DND-41 (cell line): Measurements from ENCODE around the gene ITFG1.

Experiments used
- EZH2 ChIP-seq: IDR thresholded peaks from 3 replicates; pipeline ENCODE4 v1.6.1; 2012; ENCODE audit warnings: borderline replicate concordance, low read depth, mild to moderate bottlenecking, moderate library complexity, low read length, inconsistent platforms; ENCODE audit not compliant: severe bottlenecking
- TF ChIP-seq, protein P1 (sequence below): IDR thresholded peaks from 2 replicates; pipeline ENCODE4 v1.5.1; 2012; ENCODE audit warnings: borderline replicate concordance, low read length, moderate library complexity, mild to moderate bottlenecking; ENCODE audit not compliant: poor library complexity, severe bottlenecking; ENCODE audit errors: extremely low read depth

DNA sequence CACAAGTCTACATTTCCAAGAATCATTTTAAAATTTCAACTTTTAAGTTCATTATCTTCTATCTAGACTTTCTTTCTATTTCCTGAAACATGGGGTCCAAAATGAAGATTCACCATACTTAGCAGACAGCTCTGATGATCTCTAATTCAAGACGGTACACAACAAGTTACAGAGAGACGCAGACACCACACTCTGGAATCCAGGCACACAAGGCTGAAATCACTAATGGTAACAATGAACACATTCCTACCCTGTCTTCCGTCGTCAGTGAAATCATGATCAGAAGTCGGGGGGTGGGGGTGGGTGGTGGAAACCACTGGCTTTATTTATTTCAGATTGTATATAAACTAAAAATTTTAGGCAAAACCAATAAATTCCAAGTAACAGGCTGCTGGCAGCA, 78.5 kb downstream of the ITFG1 start:
- TF ChIP-seq, protein P1, sequence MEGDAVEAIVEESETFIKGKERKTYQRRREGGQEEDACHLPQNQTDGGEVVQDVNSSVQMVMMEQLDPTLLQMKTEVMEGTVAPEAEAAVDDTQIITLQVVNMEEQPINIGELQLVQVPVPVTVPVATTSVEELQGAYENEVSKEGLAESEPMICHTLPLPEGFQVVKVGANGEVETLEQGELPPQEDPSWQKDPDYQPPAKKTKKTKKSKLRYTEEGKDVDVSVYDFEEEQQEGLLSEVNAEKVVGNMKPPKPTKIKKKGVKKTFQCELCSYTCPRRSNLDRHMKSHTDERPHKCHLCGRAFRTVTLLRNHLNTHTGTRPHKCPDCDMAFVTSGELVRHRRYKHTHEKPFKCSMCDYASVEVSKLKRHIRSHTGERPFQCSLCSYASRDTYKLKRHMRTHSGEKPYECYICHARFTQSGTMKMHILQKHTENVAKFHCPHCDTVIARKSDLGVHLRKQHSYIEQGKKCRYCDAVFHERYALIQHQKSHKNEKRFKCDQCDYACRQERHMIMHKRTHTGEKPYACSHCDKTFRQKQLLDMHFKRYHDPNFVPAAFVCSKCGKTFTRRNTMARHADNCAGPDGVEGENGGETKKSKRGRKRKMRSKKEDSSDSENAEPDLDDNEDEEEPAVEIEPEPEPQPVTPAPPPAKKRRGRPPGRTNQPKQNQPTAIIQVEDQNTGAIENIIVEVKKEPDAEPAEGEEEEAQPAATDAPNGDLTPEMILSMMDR, result no peak
- TF ChIP-seq EZH2, result no peak
